CD14-positive monocyte (primary cell): ENCODE data around the gene APOF. TPM values are rescaled to one million over a fixed set of nuclear protein-coding genes. Genes with fewer than 3 reads are reported as not detected.

Source experiments
- DNase-seq, 3 donors: peaks; one replicate each; pipeline ENCODE4 v3.0.0-alpha.2; 2011 to 2022
- H2AFZ ChIP-seq: 2 replicates; pipeline ENCODE4 v1.6.0; 2012; ENCODE audit warnings: mild to moderate bottlenecking, low read depth, low read length, inconsistent platforms; ENCODE audit not compliant: insufficient read depth, poor library complexity, severe bottlenecking
- H3K27ac ChIP-seq, 2 donors: 1 replicate in 1 of 2; 2 replicates in 1 of 2; pipeline ENCODE4 v1.5.1; 2012 to 2013; ENCODE audit warnings: low read length in 2 of 2, control low read depth in 1 of 2, inconsistent platforms in 1 of 2, low read depth in 1 of 2, mild to moderate bottlenecking in 1 of 2
- H3K27me3 ChIP-seq, 2 donors: one replicate each; pipeline versions ENCODE4 v1.6.0 to v1.6.1; 2011 to 2013; ENCODE audit warnings: low read length in 2 of 2; ENCODE audit not compliant: control insufficient read depth in 2 of 2, insufficient read depth in 2 of 2
- H3K36me3 ChIP-seq, 2 donors: replicated peaks in 1 of 2; 1 replicate in 1 of 2; 2 replicates in 1 of 2; pipeline versions ENCODE4 v1.5.1 to v1.6.1; 2012 to 2013; ENCODE audit warnings: low read length in 2 of 2, control low read depth in 1 of 2, inconsistent platforms in 1 of 2, mild to moderate bottlenecking in 1 of 2; ENCODE audit not compliant: insufficient read depth in 2 of 2, control insufficient read depth in 1 of 2
- H3K4me1 ChIP-seq, 2 donors: 1 replicate in 1 of 2; 2 replicates in 1 of 2; pipeline versions ENCODE4 v1.5.1 to v1.6.1; 2012 to 2013; ENCODE audit warnings: low read length in 2 of 2, control low read depth in 1 of 2, inconsistent platforms in 1 of 2, mild to moderate bottlenecking in 1 of 2, moderate library complexity in 1 of 2; ENCODE audit not compliant: insufficient read depth in 2 of 2, control insufficient read depth in 1 of 2
- H3K4me2 ChIP-seq: replicated peaks from 2 replicates; pipeline ENCODE3; 2012; ENCODE audit warnings: low read length, moderate library complexity, mild to moderate bottlenecking; ENCODE audit not compliant: poor library complexity, severe bottlenecking; ENCODE audit errors: extremely low read depth
- H3K4me3 ChIP-seq, 3 experiments: fragments of 200-600 bp in 1 of 3; sonication (generic) in 1 of 3; replicated peaks in 1 of 3; 1 replicate in 2 of 3; 2 replicates in 1 of 3; pipeline ENCODE4 v1.5.1; 2011 to 2013; ENCODE audit warnings: low read length in 3 of 3, mild to moderate bottlenecking in 3 of 3, control low read depth in 2 of 3, low read depth in 2 of 3, inconsistent platforms in 1 of 3, moderate library complexity in 1 of 3
- H3K79me2 ChIP-seq: 2 replicates; pipeline ENCODE4 v1.6.0; 2012; ENCODE audit warnings: mild to moderate bottlenecking, control low read depth, inconsistent platforms, low read length, moderate library complexity; ENCODE audit not compliant: insufficient read depth
- H3K9ac ChIP-seq: 2 replicates; pipeline ENCODE4 v1.6.0; 2017; ENCODE audit warnings: low read length, mild to moderate bottlenecking; ENCODE audit not compliant: insufficient read depth, poor library complexity, severe bottlenecking
- H3K9me3 ChIP-seq, 2 donors: replicated peaks in 1 of 2; 1 replicate in 1 of 2; 2 replicates in 1 of 2; pipeline versions ENCODE4 v1.5.1 to v1.6.1; 2012 to 2013; ENCODE audit warnings: low read length in 2 of 2, control low read depth in 1 of 2; ENCODE audit not compliant: control insufficient read depth in 1 of 2, insufficient read depth in 1 of 2
- H4K20me1 ChIP-seq: 2 replicates; pipeline ENCODE4 v1.6.0; 2012; ENCODE audit warnings: mild to moderate bottlenecking, low read length, control low read depth, moderate library complexity; ENCODE audit not compliant: insufficient read depth
- H3K27ac Mint-ChIP-seq, 7 donors: one replicate each; pipeline ENCODE4 v1.8.0; 2020; ENCODE audit warnings: mild to moderate bottlenecking in 7 of 7, mixed read lengths in 7 of 7, moderate library complexity in 6 of 7, inconsistent platforms in 2 of 7
- H3K27me3 Mint-ChIP-seq, 3 donors: one replicate each; pipeline ENCODE4 v1.8.0; 2021 to 2022; ENCODE audit warnings: low read depth in 3 of 3, mild to moderate bottlenecking in 3 of 3, mixed read lengths in 3 of 3, moderate library complexity in 3 of 3, inconsistent platforms in 1 of 3
- H3K36me3 Mint-ChIP-seq, 2 donors: one replicate each; pipeline ENCODE4 v1.8.0; 2020; ENCODE audit warnings: mixed read lengths in 2 of 2, inconsistent platforms in 1 of 2, mild to moderate bottlenecking in 1 of 2
- H3K4me1 Mint-ChIP-seq: one replicate; pipeline ENCODE4 v1.8.0; 2020; ENCODE audit warnings: mild to moderate bottlenecking, mixed read lengths
- H3K4me3 Mint-ChIP-seq, 2 donors: one replicate each; pipeline ENCODE4 v1.8.0; 2020; ENCODE audit warnings: mild to moderate bottlenecking in 2 of 2, mixed read lengths in 2 of 2, moderate library complexity in 1 of 2
- H3K9me3 Mint-ChIP-seq, 7 donors: one replicate each; pipeline ENCODE4 v1.8.0; 2020 to 2022; ENCODE audit warnings: mixed read lengths in 7 of 7, mild to moderate bottlenecking in 6 of 7, moderate library complexity in 6 of 7, inconsistent platforms in 2 of 7
- CTCF ChIP-seq: fragments of 200-600 bp; IDR thresholded peaks from one replicate; pipeline ENCODE4 v1.8.0; 2022; ENCODE audit warnings: antibody characterized with exemption, mild to moderate bottlenecking
- WGBS: methylation state at CpG from one replicate; pipeline ENCODE4 v1.1.5; 2013; ENCODE audit warnings: missing lambda C conversion rate; ENCODE audit not compliant: insufficient coverage; 5-methylcytosine and 5-hydroxymethylcytosine counted together
- intact Hi-C, 2 donors: fragments of 100-400 bp; cut with micrococcal nuclease; formaldehyde crosslinking; loops; one replicate each; pipeline versions ENCODE4 v1.15.0 to v1.15.1; 2023
- polyA plus RNA-seq, 3 donors: library from polyadenylated mRNA; depleted of rRNA in 1 of 3; unstranded in 2 of 3; stranded (reverse) in 1 of 3; fragments of 300-500 nt in 2 of 3; fragments of >200 nt in 1 of 3; fragmentation: Illumina TruSeq in 2 of 3; gene quantifications; 1 replicate in 2 of 3; 2 replicates in 1 of 3; pipeline ENCODE4 v1.2.3, GENCODE V29; 2012 to 2021

Gene APOF
- polyA plus RNA-seq, 3 donors: not detected

- Histone ChIP-seq H3K4me3 (peak within 1 kb of the TSS; percentile 50 to 79 (median 64)), H3K27me3 (no peaks in the 10 kb centered on the region), H3K4me2 (peak within 1 kb of the TSS; percentile 83), H3K79me2 (peaks cover 17% of the 10 kb centered on the region), H3K9ac (peak within 1 kb of the TSS; percentile 90), H3K36me3 (no peaks in the 10 kb centered on the region), H3K27ac (peak within 1 kb of the TSS; percentile 94 to 99), H4K20me1 (no peaks in the 10 kb centered on the region), H3K9me3 (no peaks in the 10 kb centered on the region), H2AFZ (peak within 1 kb of the TSS; percentile 82), H3K4me1 (peaks cover 53 to 56% of the 10 kb centered on the region in 2 donors)
- peak; percentile 74 for TF ChIP-seq CTCF
- H3K4me3 Mint-ChIP-seq: peak within 1 kb of the TSS; percentile 83 to 94
- peaks cover 0 to 3% (median 2%) of the 10 kb centered on the region in 3 donors for H3K27me3 Mint-ChIP-seq
- H3K27ac Mint-ChIP-seq: peak within 1 kb of the TSS; percentile 99 to 100 (median 100)
- intact Hi-C loops: loop anchor here in 1 of 2 donors (2.0 to 10.0 kb wide), 2 partner anchors 17 to 131 kb away; partner anchors contain the start of gene SPRYD4
- DNase-seq: peak; percentile 93 to 97 (median 93)
- H3K9me3 Mint-ChIP-seq: peaks cover 0 to 3% (median 0%) of the 10 kb centered on the region in 7 donors
- H3K4me1 Mint-ChIP-seq: peaks cover 53% of the 10 kb centered on the region
- peaks cover 3 to 8% of the 10 kb centered on the region in 2 donors for H3K36me3 Mint-ChIP-seq
- whole genome bisulfite sequencing: 0% methylated on average over 27 of the region's 45 CpGs
Observed at GRCh38 chr12:56333679-56334489, 28.8 kb downstream of the APOF start, which contains the start of gene PAN2. Gene PAN2, minus strand, starts transcription at chr12:56334000. Its CDS starts 906 bp downstream, at chr12:56333094.

- Histone ChIP-seq H4K20me1 (no peaks in the 10 kb centered on the region), H3K27ac (peak overlapping the region; percentile 94 to 99), H3K9me3 (no peaks in the 10 kb centered on the region), H3K9ac (peak overlapping the region; percentile 90), H3K4me3 (peak overlapping the region; percentile 50 to 79 (median 64)), H3K36me3 (peaks cover 2 to 6% of the 10 kb centered on the region in 2 donors), H3K27me3 (no peaks in the 10 kb centered on the region), H3K4me1 (peaks cover 47 to 49% of the 10 kb centered on the region in 2 donors), H3K79me2 (peaks cover 17% of the 10 kb centered on the region), H3K4me2 (peak overlapping the region; percentile 83), H2AFZ (peak overlapping the region; percentile 82)
- Mint-ChIP-seq H3K4me1 (peaks cover 47% of the 10 kb centered on the region), H3K36me3 (peaks cover 6 to 11% of the 10 kb centered on the region in 2 donors), H3K9me3 (peaks cover 0 to 3% (median 0%) of the 10 kb centered on the region in 7 donors), H3K27ac (peak overlapping the region; percentile 99 to 100 (median 100)), H3K27me3 (peaks cover 0 to 3% (median 2%) of the 10 kb centered on the region in 3 donors), H3K4me3 (peak overlapping the region; percentile 83 to 94)
- intact Hi-C loops: loop anchor here in 1 of 2 donors (2.0 to 10.0 kb wide), 2 partner anchors 16 to 132 kb away; partner anchors contain the start of gene SPRYD4
- no peak for TF ChIP-seq CTCF
- no CpG with 5 or more reads among the region's 8 CpGs for WGBS
- peak in 2 of 3 donors; percentile 43 to 78 for DNase-seq
Observed at GRCh38 chr12:56333197-56333678, 29.4 kb downstream of the APOF start.
